Activated CD8-positive, alpha-beta T cell treated with anti-CD3 and anti-CD28 coated beads, Interleukin-2, amount 10 ng/mL, durations not matched to agents 7 days and 5 days (primary cell): Measurements from ENCODE around the gene FAF1. TPM values are rescaled to one million over a fixed set of nuclear protein-coding genes. Genes with fewer than 3 reads are reported as not detected.

Source experiments
- ATAC-seq: fragments of 150-1000 bp; cut with Tn5 transposase; one replicate; pipeline ENCODE4 v1.10.0; 2021; ENCODE audit warnings: moderate library complexity
- CTCF ChIA-PET: fragments of 350-600 bp; sonication (Branson Sonifier 250); formaldehyde crosslinking; loops from one replicate; lab custom pipeline; 2021; ENCODE audit warnings: antibody characterized with exemption; lab: Charles Lee
- POLR2A ChIA-PET: fragments of 350-600 bp; sonication (Branson Sonifier 250); formaldehyde crosslinking; loops from one replicate; lab custom pipeline; 2021; ENCODE audit warnings: antibody characterized with exemption; lab: Charles Lee
- DNase-seq: peaks from one replicate; pipeline ENCODE4 v3.0.0-alpha.2; 2020
- H3K27ac Mint-ChIP-seq: one replicate; pipeline ENCODE4 v1.8.0; 2021; ENCODE audit warnings: mild to moderate bottlenecking, mixed read lengths
- H3K27me3 Mint-ChIP-seq: one replicate; pipeline ENCODE4 v1.8.0; 2021; ENCODE audit warnings: low read depth, mixed read lengths
- H3K36me3 Mint-ChIP-seq: one replicate; pipeline ENCODE4 v1.8.0; 2021; ENCODE audit warnings: low read depth, mixed read lengths
- H3K4me1 Mint-ChIP-seq: one replicate; pipeline ENCODE4 v1.8.0; 2021; ENCODE audit warnings: low read depth, mixed read lengths
- H3K4me3 Mint-ChIP-seq: one replicate; pipeline ENCODE4 v1.8.0; 2021; ENCODE audit warnings: mild to moderate bottlenecking, mixed read lengths
- H3K9me3 Mint-ChIP-seq: one replicate; pipeline ENCODE4 v1.8.0; 2022; ENCODE audit warnings: mixed read lengths; ENCODE audit not compliant: insufficient read depth
- total RNA-seq, 2 experiments: library from RNA; stranded (reverse); gene quantifications; one replicate each; pipeline ENCODE4 v1.2.3, GENCODE V29; 2021

Gene FAF1
- total RNA-seq, 2 experiments from 2014 or later, result 95.6 to 104 TPM

DNA sequence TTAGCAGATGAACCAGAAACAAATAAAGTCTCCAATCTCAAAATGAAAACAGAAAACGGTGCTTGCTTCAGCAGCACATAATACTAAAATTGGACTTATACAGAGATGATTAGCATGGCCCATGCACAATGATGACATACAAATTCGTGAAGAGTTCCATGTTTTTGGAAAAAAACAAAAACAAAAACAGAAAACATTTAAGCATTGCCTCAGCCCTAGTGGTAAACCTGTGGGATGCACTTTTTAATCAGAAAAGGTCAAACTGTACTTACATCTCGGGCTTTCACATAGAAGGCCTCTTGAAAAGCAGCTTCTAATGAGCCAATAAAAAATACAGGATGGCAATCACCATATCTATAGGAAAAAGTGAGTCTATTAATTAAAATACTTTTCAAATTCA lies 377.7 kb downstream of the FAF1 start:
- H3K27ac Mint-ChIP-seq, result no peak overlapping the region
- no peak for DNase-seq
- ATAC-seq, result no peak
- H3K27me3 Mint-ChIP-seq, result no peaks in the 10 kb centered on the region
- no peaks in the 10 kb centered on the region for H3K4me1 Mint-ChIP-seq
- POLR2A ChIA-PET, result no interaction called here
- CTCF ChIA-PET, result no interaction called here
- H3K4me3 Mint-ChIP-seq, result no peak overlapping the region
- H3K9me3 Mint-ChIP-seq, result no peaks in the 10 kb centered on the region
- H3K36me3 Mint-ChIP-seq, result peaks cover 13% of the 10 kb centered on the region

DNA sequence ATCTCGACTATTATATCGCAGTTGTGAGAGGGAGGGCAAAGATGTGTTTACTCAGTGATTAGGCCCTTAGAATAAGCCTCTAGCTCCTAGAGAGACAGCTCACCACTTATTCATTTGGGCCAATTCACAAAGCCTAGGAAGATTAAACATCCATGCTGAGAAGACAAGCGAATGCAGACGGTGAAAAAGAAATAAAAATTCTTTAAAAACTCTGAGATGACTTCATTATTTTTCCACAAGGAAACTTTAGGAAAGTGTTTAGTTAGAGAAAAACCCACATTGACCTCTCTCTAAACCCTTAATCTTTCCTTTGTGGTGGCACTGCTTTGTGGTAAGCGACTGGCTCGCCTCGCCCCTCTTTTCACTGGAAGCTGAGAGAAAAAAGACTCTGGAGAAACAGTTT lies 390.0 kb downstream of the FAF1 start:
- DNase-seq (no peak), ATAC-seq (no peak)
- POLR2A ChIA-PET, result no interaction called here
- Mint-ChIP-seq H3K9me3 (no peaks in the 10 kb centered on the region), H3K4me1 (no peaks in the 10 kb centered on the region), H3K4me3 (no peak overlapping the region), H3K27me3 (no peaks in the 10 kb centered on the region), H3K27ac (no peak overlapping the region), H3K36me3 (peaks cover 19% of the 10 kb centered on the region)
- CTCF ChIA-PET, result no interaction called here

DNA sequence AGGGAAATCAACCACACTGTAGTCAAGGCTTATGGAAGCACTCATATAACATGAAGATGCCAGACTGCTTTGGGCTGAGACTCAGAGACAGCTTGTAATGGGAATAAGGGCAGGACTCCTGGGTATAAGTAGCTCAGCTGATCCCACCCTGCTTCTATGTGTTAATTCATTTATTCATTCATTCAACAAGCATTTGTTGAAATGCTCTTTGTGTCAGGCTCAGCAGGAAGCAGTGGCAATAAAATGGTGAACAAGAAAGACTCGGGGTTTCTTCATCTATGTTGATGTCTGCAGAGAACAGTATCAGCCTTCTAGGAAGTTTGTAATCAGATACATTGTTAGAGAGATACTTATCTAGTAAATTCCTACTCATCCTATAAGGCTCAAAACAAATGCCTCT lies 391.3 kb downstream of the FAF1 start:
- ChIA-PET CTCF (no interaction called here), POLR2A (no interaction called here)
- no peak overlapping the region for H3K27ac Mint-ChIP-seq
- no peak for DNase-seq
- H3K4me1 Mint-ChIP-seq, result no peaks in the 10 kb centered on the region
- peaks cover 20% of the 10 kb centered on the region for H3K36me3 Mint-ChIP-seq
- no peak for ATAC-seq
- H3K4me3 Mint-ChIP-seq, result no peak overlapping the region
- no peaks in the 10 kb centered on the region for H3K27me3 Mint-ChIP-seq
- H3K9me3 Mint-ChIP-seq, result no peaks in the 10 kb centered on the region

DNA sequence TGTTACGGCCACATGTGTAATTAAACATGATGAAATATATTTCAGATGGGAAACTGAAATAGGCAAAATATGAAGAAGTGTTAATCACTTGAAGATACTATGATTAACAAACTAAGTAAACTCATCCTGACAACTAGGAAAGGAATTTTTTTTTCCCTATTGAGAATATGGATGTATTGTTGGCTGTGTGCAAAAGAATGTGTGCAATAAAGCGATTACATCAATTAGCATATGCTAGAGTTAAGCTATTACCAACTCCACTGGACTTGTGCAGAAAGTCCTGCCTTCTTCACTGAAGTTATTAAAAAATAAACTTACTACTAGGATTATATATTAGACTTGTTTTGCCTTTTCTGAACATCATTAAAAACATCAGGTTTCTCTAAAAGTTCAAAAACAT lies 393.7 kb downstream of the FAF1 start:
- H3K27ac Mint-ChIP-seq, result no peak overlapping the region
- ChIA-PET CTCF (no interaction called here), POLR2A (no interaction called here)
- H3K4me1 Mint-ChIP-seq, result no peaks in the 10 kb centered on the region
- H3K36me3 Mint-ChIP-seq, result peaks cover 20% of the 10 kb centered on the region
- H3K4me3 Mint-ChIP-seq, result no peak overlapping the region
- DNase-seq (no peak), ATAC-seq (no peak)
- no peaks in the 10 kb centered on the region for H3K27me3 Mint-ChIP-seq
- no peaks in the 10 kb centered on the region for H3K9me3 Mint-ChIP-seq

DNA sequence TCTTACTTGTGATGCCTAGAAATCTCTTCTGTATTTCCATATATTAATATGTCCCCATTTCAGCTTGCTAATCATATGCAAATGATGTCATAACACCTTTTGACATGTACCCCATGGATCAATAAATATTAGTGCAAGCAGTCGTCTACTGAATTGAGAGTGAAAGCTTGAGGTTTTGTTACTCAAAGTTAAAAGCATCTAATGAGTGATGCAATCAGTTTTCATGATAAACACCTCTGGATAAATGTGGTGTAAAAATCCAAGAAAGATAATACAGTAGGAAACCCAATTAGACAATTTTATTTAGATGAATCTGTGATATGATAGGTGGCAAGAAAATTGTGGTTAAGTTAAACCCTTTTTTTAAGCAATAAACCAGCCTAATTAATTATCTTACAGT lies 395.6 kb downstream of the FAF1 start:
- CTCF ChIA-PET, result no interaction called here
- DNase-seq (no peak), ATAC-seq (no peak)
- Mint-ChIP-seq H3K4me3 (no peak overlapping the region), H3K4me1 (no peaks in the 10 kb centered on the region), H3K27me3 (no peaks in the 10 kb centered on the region), H3K9me3 (no peaks in the 10 kb centered on the region), H3K27ac (no peak overlapping the region), H3K36me3 (peaks cover 24% of the 10 kb centered on the region)
- POLR2A ChIA-PET, result no interaction called here

DNA sequence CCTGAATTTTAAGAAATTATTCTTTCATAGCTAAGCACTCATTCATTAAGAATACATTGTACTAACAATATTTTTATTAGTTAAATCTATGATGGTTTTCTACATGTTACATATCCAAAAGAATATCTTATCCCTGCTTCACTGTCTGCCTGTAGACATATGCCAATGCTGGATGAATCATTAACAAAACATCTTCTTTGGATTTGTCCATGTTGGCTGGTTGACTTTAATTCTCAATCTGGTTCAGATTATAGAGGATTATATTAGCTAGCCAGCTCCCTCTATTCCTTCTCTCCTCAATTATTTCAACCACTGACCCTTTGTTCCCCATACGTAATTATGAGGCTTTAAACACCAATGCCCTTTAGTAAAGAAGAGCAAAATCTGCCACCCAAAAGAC lies 398.0 kb downstream of the FAF1 start:
- no peak for ATAC-seq
- no peaks in the 10 kb centered on the region for H3K9me3 Mint-ChIP-seq
- H3K27ac Mint-ChIP-seq, result no peak overlapping the region
- peaks cover 24% of the 10 kb centered on the region for H3K36me3 Mint-ChIP-seq
- no peaks in the 10 kb centered on the region for H3K27me3 Mint-ChIP-seq
- H3K4me3 Mint-ChIP-seq, result no peak overlapping the region
- no peak for DNase-seq
- ChIA-PET CTCF (no interaction called here), POLR2A (no interaction called here)
- H3K4me1 Mint-ChIP-seq, result no peaks in the 10 kb centered on the region

DNA sequence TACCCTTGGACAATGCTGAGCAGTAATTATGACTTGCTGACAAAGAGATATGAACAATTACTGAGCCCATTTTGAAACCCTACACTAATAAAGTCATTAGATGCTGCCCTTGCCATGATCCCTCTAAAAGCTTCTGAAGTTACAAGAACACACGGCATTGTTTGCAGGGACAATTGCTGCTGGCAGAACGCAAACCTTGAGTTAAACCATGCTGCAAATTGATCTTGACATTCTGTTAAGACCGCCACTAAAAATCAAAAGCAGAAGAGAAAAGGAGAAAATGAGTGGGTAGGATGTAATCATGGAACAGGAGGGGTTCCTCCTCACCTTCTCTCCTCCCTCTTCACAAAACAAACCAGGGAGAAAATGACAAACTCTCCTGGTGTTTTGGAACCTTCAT lies 400.6 kb downstream of the FAF1 start:
- H3K9me3 Mint-ChIP-seq, result no peaks in the 10 kb centered on the region
- no peak overlapping the region for H3K4me3 Mint-ChIP-seq
- no peaks in the 10 kb centered on the region for H3K4me1 Mint-ChIP-seq
- no peak overlapping the region for H3K27ac Mint-ChIP-seq
- ChIA-PET POLR2A (no interaction called here), CTCF (no interaction called here)
- ATAC-seq, result no peak
- H3K36me3 Mint-ChIP-seq, result peaks cover 17% of the 10 kb centered on the region
- no peaks in the 10 kb centered on the region for H3K27me3 Mint-ChIP-seq
- DNase-seq, result no peak

DNA sequence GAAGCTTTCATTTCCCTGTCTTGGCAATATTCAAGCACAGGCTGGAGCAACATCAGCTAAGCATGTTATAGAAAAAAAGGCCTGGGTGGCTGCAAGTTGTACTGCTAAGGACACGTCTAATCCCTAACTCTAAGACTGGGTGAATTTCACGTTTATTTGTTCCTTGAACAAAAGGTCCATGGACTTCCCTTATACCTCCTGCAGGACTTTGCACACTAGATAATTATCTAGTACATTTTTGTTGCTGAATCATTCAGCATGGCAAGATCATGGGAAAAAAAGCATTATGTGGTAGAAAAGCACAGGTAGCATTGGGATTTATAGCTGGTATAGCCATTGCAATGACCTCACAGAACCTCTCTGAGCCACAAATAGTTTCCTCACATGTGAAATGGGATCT lies 406.1 kb downstream of the FAF1 start:
- Mint-ChIP-seq H3K27ac (no peak overlapping the region), H3K9me3 (no peaks in the 10 kb centered on the region), H3K27me3 (no peaks in the 10 kb centered on the region), H3K36me3 (peaks cover 4% of the 10 kb centered on the region), H3K4me1 (no peaks in the 10 kb centered on the region), H3K4me3 (no peak overlapping the region)
- ATAC-seq, result no peak
- CTCF ChIA-PET, result no interaction called here
- POLR2A ChIA-PET, result no interaction called here
- DNase-seq, result no peak

DNA sequence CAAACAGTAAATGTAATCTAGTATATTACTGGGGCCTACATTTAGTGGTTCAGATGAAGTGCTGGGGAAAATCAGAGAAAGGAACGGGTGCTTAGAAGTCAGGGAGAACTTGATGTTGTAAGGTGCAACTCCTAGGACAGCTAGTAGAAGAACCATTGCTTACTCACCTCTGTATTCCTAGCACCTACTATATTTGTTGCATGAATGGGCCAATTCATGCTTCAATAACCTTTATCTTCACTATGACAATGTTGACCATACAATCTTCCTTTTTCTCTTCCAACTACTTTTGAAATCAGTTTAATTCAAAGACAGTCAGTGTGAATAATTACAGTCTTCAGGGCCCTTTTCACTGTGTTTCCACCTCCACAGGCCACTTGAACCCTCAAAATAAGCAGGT lies 411.8 kb downstream of the FAF1 start:
- Mint-ChIP-seq H3K36me3 (peaks cover 4% of the 10 kb centered on the region), H3K27me3 (no peaks in the 10 kb centered on the region), H3K27ac (no peak overlapping the region), H3K4me3 (no peak overlapping the region), H3K4me1 (no peaks in the 10 kb centered on the region), H3K9me3 (no peaks in the 10 kb centered on the region)
- no peak for ATAC-seq
- no peak for DNase-seq
- ChIA-PET CTCF (no interaction called here), POLR2A (no interaction called here)

DNA sequence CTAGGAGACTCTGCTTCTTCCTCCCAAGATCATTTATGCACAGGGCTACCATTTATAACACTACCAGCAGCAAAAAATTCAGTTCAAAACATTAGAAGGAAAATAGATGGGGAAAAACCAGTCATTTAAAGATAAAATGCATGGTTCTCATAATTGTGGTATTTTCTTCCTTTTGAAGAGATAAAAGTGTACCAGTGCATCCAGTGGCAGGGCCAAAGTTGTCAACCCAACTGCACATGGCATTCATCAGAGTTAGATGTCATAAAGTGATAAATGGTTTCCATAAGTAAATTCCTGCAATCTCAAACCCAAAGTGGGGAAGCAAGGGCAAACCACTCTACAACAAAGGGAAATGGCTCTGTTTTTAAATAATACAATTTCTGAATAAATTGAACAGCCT lies 417.7 kb downstream of the FAF1 start:
- POLR2A ChIA-PET, result no interaction called here
- H3K36me3 Mint-ChIP-seq, result peaks cover 9% of the 10 kb centered on the region
- no peaks in the 10 kb centered on the region for H3K4me1 Mint-ChIP-seq
- CTCF ChIA-PET, result no interaction called here
- no peak overlapping the region for H3K27ac Mint-ChIP-seq
- no peaks in the 10 kb centered on the region for H3K27me3 Mint-ChIP-seq
- no peaks in the 10 kb centered on the region for H3K9me3 Mint-ChIP-seq
- no peak overlapping the region for H3K4me3 Mint-ChIP-seq
- DNase-seq (no peak), ATAC-seq (no peak)

DNA sequence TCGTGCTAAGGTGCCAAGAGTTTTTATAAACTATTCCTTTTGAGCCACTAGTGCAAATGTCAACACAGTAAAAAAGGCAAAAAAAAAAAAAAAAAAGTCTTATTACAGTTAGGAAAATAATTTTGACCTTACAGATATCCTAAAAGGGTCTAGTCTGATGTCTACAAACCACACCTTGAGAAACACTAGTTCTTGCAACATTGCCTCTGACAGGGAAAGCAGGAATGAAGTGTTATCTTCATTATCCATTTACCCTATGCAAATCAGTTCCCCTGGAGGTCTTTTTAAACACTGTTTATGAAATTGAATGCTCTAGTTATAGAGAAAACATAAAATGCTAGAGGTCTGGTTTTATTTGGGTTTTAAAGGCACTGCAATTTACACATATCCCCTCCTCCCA lies 421.6 kb downstream of the FAF1 start:
- no peak overlapping the region for H3K27ac Mint-ChIP-seq
- POLR2A ChIA-PET, result no interaction called here
- H3K4me1 Mint-ChIP-seq, result no peaks in the 10 kb centered on the region
- H3K9me3 Mint-ChIP-seq, result no peaks in the 10 kb centered on the region
- CTCF ChIA-PET, result no interaction called here
- H3K27me3 Mint-ChIP-seq, result no peaks in the 10 kb centered on the region
- DNase-seq (no peak), ATAC-seq (no peak)
- H3K4me3 Mint-ChIP-seq, result no peak overlapping the region
- H3K36me3 Mint-ChIP-seq, result peaks cover 12% of the 10 kb centered on the region

DNA sequence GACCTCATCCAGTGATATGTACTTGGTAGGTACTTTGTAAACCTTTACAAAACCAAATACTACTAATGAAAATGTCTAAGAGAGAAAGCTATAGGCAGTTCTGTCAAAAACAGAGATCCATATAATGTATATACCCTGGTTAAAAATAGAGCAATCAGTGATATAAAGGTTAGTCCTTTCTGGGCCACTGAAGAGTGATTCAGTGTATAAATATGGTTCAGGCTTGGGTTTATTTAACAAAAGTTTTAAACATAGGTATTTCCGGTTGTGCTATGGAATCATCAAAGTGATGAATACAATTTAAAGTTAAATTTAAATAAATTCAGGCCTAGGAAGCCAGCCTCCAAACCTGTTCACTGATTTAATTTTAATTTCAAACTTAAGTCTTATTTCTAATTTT lies 428.5 kb downstream of the FAF1 start:
- ATAC-seq, result no peak

DNA sequence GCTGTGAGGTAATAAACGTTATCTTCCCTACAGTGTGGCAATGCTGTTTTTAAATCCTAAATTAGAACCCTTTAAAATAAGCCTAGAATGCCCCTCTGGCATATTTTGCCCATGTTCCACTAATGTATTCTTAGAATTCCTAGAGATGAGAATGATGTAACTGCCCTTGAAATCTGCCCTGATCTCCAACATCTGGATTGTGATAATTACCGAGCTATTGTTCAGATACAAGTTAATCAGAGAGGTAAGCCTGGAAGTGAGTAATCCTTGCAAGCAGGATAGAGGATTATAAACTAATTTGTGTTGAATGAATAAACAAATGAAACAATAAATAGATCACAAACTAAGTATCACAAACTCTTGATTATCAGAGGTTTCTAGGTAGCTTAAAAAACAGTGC lies 429.0 kb downstream of the FAF1 start:
- no peaks in the 10 kb centered on the region for H3K4me1 Mint-ChIP-seq
- ChIA-PET POLR2A (no interaction called here), CTCF (no interaction called here)
- no peaks in the 10 kb centered on the region for H3K27me3 Mint-ChIP-seq
- ATAC-seq, result no peak
- H3K4me3 Mint-ChIP-seq, result no peak overlapping the region
- no peak for DNase-seq
- peaks cover 22% of the 10 kb centered on the region for H3K36me3 Mint-ChIP-seq
- no peak overlapping the region for H3K27ac Mint-ChIP-seq
- H3K9me3 Mint-ChIP-seq, result no peaks in the 10 kb centered on the region

More for the DNA sequence above, 428.5 kb downstream of the FAF1 start:
- Mint-ChIP-seq H3K27ac (no peak overlapping the region), H3K4me1 (no peaks in the 10 kb centered on the region), H3K9me3 (no peaks in the 10 kb centered on the region), H3K27me3 (no peaks in the 10 kb centered on the region), H3K4me3 (no peak overlapping the region), H3K36me3 (peaks cover 22% of the 10 kb centered on the region)
- ChIA-PET CTCF (no interaction called here), POLR2A (no interaction called here)
- DNase-seq, result no peak
